ENCODE data around the gene ZCCHC2.
A peak's percentile ranks its signal among the peaks of the same experiment; 100 is the strongest.

The ZCCHC2 gene

GRCh38 chr18:62538881-62539280 lies 16.1 kb downstream of the ZCCHC2 start:
- no peak for DNase-seq (ENCODE audit: low spot score)

GRCh38 chr18:62539284-62540165 lies 16.7 kb downstream of the ZCCHC2 start:
- no peak for DNase-seq (ENCODE audit: low spot score)

- DNase-seq (ENCODE audit: low spot score): no peak
Measured at GRCh38 chr18:62543021-62543420, 20.2 kb downstream of the ZCCHC2 start.

- no peak for DNase-seq (ENCODE audit: low spot score)
Measured at GRCh38 chr18:62545098-62545497, 22.3 kb downstream of the ZCCHC2 start.

- no peak for DNase-seq (ENCODE audit: low spot score)
Measured at GRCh38 chr18:62549755-62550154, 26.9 kb downstream of the ZCCHC2 start.

- no peak for DNase-seq (ENCODE audit: low spot score)
Measured at GRCh38 chr18:62550746-62551145, 27.9 kb downstream of the ZCCHC2 start.

GRCh38 chr18:62551972-62552513 lies 29.2 kb downstream of the ZCCHC2 start:
- no peak for DNase-seq (ENCODE audit: low spot score)

- no peak for DNase-seq (ENCODE audit: low spot score)
Measured at GRCh38 chr18:62554061-62554815, 31.4 kb downstream of the ZCCHC2 start.

GRCh38 chr18:62555135-62555534 lies 32.3 kb downstream of the ZCCHC2 start:
- DNase-seq (ENCODE audit: low spot score): peak; percentile 62

GRCh38 chr18:62556397-62556796 lies 33.6 kb downstream of the ZCCHC2 start:
- no peak for DNase-seq (ENCODE audit: low spot score)

- DNase-seq (ENCODE audit: low spot score): no peak
Measured at GRCh38 chr18:62558015-62558663, 35.3 kb downstream of the ZCCHC2 start.

- DNase-seq (ENCODE audit: low spot score): no peak
Measured at GRCh38 chr18:62564044-62564443, 41.2 kb downstream of the ZCCHC2 start.

GRCh38 chr18:62566199-62566598 lies 43.4 kb downstream of the ZCCHC2 start:
- no peak for DNase-seq (ENCODE audit: low spot score)

GRCh38 chr18:62566818-62567217 lies 44.0 kb downstream of the ZCCHC2 start:
- DNase-seq (ENCODE audit: low spot score): no peak

GRCh38 chr18:62569081-62569655 lies 46.3 kb downstream of the ZCCHC2 start:
- no peak for DNase-seq (ENCODE audit: low spot score)

GRCh38 chr18:62571037-62571436 lies 48.2 kb downstream of the ZCCHC2 start:
- DNase-seq (ENCODE audit: low spot score): no peak

GRCh38 chr18:62571648-62572047 lies 48.8 kb downstream of the ZCCHC2 start:
- no peak for DNase-seq (ENCODE audit: low spot score)

GRCh38 chr18:62572456-62572855 lies 49.6 kb downstream of the ZCCHC2 start:
- DNase-seq (ENCODE audit: low spot score): no peak

- DNase-seq (ENCODE audit: low spot score): no peak
Measured at GRCh38 chr18:62574776-62575175, 52.0 kb downstream of the ZCCHC2 start.

GRCh38 chr18:62576271-62576670 lies 53.4 kb downstream of the ZCCHC2 start:
- no peak for DNase-seq (ENCODE audit: low spot score)

GRCh38 chr18:62576845-62577512 lies 54.2 kb downstream of the ZCCHC2 start:
- no peak for DNase-seq (ENCODE audit: low spot score)

GRCh38 chr18:62577765-62578164 lies 54.9 kb downstream of the ZCCHC2 start:
- DNase-seq (ENCODE audit: low spot score): no peak
